HG02642 (cell line): Measurements from ENCODE around the gene TAOK1.
"Not testable (repeated sequence)": the region's sequence is repeated elsewhere in the genome, so short reads cannot be mapped to it uniquely, and the experiment has no call there.

ENCODE experiments used
- ATAC-seq: cut with Tn5 transposase; IDR thresholded peaks from one replicate; pipeline ENCODE4 v1.9.1; 2021; ENCODE audit warnings: mild to moderate bottlenecking; ENCODE audit not compliant: unreplicated experiment, poor library complexity

The TAOK1 gene

GRCh38 chr17:29389982-29390850 is at the start of gene TAOK1:
Gene TAOK1 (plus strand): TSS chr17:29390363. CDS start chr17:29451549, 61,186 bp downstream.
- ATAC-seq: peak; percentile 87

GRCh38 chr17:29341726-29342125 is 48.4 kb upstream of the TAOK1 start:
- no peak for ATAC-seq

- ATAC-seq: no peak
Observed at GRCh38 chr17:29342158-29342765, 47.9 kb upstream of the TAOK1 start.

- no peak for ATAC-seq
Observed at GRCh38 chr17:29344201-29344856, 45.8 kb upstream of the TAOK1 start.

GRCh38 chr17:29345066-29345465 is 45.1 kb upstream of the TAOK1 start:
- no peak for ATAC-seq

GRCh38 chr17:29345470-29345869 is 44.7 kb upstream of the TAOK1 start:
- ATAC-seq: not testable (repeated sequence)

GRCh38 chr17:29346462-29346861 is 43.7 kb upstream of the TAOK1 start:
- no peak for ATAC-seq

GRCh38 chr17:29347831-29348629 is 42.1 kb upstream of the TAOK1 start:
- no peak for ATAC-seq

- ATAC-seq: no peak
Observed at GRCh38 chr17:29349409-29349808, 40.8 kb upstream of the TAOK1 start.

- no peak for ATAC-seq
Observed at GRCh38 chr17:29352146-29352545, 38.0 kb upstream of the TAOK1 start.

- no peak for ATAC-seq
Observed at GRCh38 chr17:29357232-29357631, 32.9 kb upstream of the TAOK1 start.

- no peak for ATAC-seq
Observed at GRCh38 chr17:29357821-29358232, 32.3 kb upstream of the TAOK1 start.

- no peak for ATAC-seq
Observed at GRCh38 chr17:29358416-29358815, 31.7 kb upstream of the TAOK1 start.

- no peak for ATAC-seq
Observed at GRCh38 chr17:29359777-29360176, 30.4 kb upstream of the TAOK1 start.

- no peak for ATAC-seq
Observed at GRCh38 chr17:29363716-29364115, 26.4 kb upstream of the TAOK1 start.

GRCh38 chr17:29364691-29365090 is 25.5 kb upstream of the TAOK1 start:
- ATAC-seq: no peak

- ATAC-seq: no peak
Observed at GRCh38 chr17:29368161-29368560, 22.0 kb upstream of the TAOK1 start.

GRCh38 chr17:29368926-29369325 is 21.2 kb upstream of the TAOK1 start:
- ATAC-seq: no peak

- ATAC-seq: peak; percentile 77
Observed at GRCh38 chr17:29369831-29370735, 20.1 kb upstream of the TAOK1 start.
